Measurements from ENCODE around the gene APBA2. TPM values are rescaled to one million over a fixed set of nuclear protein-coding genes. Genes with fewer than 3 reads are reported as not detected.
A peak's percentile ranks its signal among the peaks of the same experiment; 100 is the strongest.

APBA2 gene
- total RNA-seq, 1 experiment from 2014 or later, result 0.31 TPM

DNA sequence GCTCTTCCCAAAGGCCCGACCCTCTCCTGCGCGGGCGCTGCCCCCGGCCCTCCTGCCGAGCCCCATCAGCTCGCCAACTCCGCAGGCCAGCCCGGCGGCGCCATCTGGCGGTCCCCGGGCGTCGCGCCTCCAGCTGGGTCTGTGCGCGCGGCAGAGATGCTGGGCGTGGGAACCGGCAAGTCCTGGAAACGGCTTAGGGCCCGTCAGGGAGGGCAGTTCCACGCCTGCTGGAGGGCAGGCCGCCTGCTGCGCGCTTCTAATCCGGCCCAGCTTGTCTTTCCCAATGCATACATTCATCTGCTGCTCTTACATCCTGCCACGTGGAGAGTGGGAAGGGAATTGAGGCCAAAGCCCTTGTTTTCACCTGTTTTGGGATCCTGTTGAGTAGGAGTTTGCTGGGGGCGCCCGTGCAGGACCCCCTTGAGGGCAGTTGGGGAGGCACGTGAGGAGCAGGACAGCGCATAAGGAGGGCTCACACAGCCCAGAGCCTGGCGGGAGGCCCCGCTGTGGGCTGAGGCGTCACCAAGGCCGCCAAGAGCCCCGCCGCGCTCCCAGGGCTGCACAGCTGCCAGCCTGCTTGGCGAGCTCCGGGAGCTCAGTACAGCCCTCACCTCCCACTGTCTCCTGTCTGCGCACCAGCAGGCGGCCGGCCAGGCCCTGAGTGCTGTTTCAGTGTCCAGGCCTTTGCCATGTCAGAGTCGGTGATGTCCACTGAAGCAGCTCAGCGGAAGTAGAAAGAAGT is 218.2 kb downstream of the APBA2 start:
- CTCF ChIA-PET, result interaction anchor here (0.6 to 1.3 kb wide), 4 partner anchors 9 to 187 kb away, joined by 3 to 5 read pairs (median 4); no protein-coding TSS in a partner anchor
- no peaks in the 10 kb centered on the region for H3K27me3 ChIP-seq (ENCODE audit: control insufficient read depth, insufficient read depth, low read length)
- DNase-seq (ENCODE audit: low read depth, low spot score), result no peak
- POLR2A ChIA-PET, result no interaction called here
- ATAC-seq, result peak; percentile 86
- no peaks in the 10 kb centered on the region for H3K9me3 ChIP-seq (ENCODE audit: control insufficient read depth, insufficient read depth, low read depth, low read length)
- peak overlapping the region in 1 of 2 experiments; percentile 14; a peak in 1 of 4 replicates for H3K4me3 ChIP-seq (ENCODE audit: low read depth in 2 of 2, low read length in 2 of 2)
- in situ Hi-C loops (cut with HindIII; ENCODE audit: low pct_unique_long_range_greater_than_20kb, low sequenced_read_pairs), result no loop called here
- intact Hi-C loops (cut with micrococcal nuclease; ENCODE audit: unreplicated experiment), result no loop called here
- TF ChIP-seq TCF7L2 (IDR thresholded peaks at IDR 0.05; ENCODE audit: low read depth, low read length) (no peak), POLR2AphosphoS5 (IDR thresholded peaks at IDR 0.05; ENCODE audit: low read depth, low read length) (no peak), SIN3A (IDR thresholded peaks at IDR 0.05; ENCODE audit: borderline replicate concordance, insufficient read depth, low read depth, low read length) (no peak)
- TF ChIP-seq, protein P1, sequence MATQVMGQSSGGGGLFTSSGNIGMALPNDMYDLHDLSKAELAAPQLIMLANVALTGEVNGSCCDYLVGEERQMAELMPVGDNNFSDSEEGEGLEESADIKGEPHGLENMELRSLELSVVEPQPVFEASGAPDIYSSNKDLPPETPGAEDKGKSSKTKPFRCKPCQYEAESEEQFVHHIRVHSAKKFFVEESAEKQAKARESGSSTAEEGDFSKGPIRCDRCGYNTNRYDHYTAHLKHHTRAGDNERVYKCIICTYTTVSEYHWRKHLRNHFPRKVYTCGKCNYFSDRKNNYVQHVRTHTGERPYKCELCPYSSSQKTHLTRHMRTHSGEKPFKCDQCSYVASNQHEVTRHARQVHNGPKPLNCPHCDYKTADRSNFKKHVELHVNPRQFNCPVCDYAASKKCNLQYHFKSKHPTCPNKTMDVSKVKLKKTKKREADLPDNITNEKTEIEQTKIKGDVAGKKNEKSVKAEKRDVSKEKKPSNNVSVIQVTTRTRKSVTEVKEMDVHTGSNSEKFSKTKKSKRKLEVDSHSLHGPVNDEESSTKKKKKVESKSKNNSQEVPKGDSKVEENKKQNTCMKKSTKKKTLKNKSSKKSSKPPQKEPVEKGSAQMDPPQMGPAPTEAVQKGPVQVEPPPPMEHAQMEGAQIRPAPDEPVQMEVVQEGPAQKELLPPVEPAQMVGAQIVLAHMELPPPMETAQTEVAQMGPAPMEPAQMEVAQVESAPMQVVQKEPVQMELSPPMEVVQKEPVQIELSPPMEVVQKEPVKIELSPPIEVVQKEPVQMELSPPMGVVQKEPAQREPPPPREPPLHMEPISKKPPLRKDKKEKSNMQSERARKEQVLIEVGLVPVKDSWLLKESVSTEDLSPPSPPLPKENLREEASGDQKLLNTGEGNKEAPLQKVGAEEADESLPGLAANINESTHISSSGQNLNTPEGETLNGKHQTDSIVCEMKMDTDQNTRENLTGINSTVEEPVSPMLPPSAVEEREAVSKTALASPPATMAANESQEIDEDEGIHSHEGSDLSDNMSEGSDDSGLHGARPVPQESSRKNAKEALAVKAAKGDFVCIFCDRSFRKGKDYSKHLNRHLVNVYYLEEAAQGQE (IDR thresholded peaks at IDR 0.05; ENCODE audit: insufficient read depth in 1 of 2, low read depth in 2 of 2, low read length in 1 of 2), result no peak
- TF ChIP-seq, protein P2, sequence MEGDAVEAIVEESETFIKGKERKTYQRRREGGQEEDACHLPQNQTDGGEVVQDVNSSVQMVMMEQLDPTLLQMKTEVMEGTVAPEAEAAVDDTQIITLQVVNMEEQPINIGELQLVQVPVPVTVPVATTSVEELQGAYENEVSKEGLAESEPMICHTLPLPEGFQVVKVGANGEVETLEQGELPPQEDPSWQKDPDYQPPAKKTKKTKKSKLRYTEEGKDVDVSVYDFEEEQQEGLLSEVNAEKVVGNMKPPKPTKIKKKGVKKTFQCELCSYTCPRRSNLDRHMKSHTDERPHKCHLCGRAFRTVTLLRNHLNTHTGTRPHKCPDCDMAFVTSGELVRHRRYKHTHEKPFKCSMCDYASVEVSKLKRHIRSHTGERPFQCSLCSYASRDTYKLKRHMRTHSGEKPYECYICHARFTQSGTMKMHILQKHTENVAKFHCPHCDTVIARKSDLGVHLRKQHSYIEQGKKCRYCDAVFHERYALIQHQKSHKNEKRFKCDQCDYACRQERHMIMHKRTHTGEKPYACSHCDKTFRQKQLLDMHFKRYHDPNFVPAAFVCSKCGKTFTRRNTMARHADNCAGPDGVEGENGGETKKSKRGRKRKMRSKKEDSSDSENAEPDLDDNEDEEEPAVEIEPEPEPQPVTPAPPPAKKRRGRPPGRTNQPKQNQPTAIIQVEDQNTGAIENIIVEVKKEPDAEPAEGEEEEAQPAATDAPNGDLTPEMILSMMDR (IDR thresholded peaks at IDR 0.05), result peak; percentile 89
- H3K36me3 ChIP-seq (ENCODE audit: control insufficient read depth, insufficient read depth, low read length), result no peaks in the 10 kb centered on the region
- BruUV-seq (replicated peaks), result no TSS peak
- no peaks in the 10 kb centered on the region for H3K4me1 ChIP-seq (ENCODE audit: control insufficient read depth, insufficient read depth, low read length)
- no peak overlapping the region for H3K27ac ChIP-seq (ENCODE audit: low read length)

DNA sequence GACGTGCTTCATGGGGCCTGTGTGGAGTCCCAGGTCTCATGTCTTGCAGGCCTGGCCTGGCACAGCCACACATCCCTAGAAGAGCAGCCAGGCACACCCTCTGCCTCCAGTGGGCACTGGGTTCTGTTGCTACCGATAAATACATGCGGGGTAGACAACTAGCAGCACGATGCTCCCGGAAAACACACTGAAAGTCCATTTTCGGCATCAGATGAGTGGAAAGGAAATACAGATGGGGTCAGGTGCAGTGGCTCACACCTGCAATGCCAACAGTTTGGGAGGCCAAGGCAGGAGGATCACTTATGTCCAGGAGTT is 218.7 kb downstream of the APBA2 start:
- ATAC-seq, result no peak
- no peaks in the 10 kb centered on the region for H3K4me1 ChIP-seq (ENCODE audit: control insufficient read depth, insufficient read depth, low read length)
- ChIA-PET POLR2A (no interaction called here), CTCF (interaction anchor here (0.6 to 1.1 kb wide), 2 partner anchors 13 to 188 kb away, joined by 3 read pairs; no protein-coding TSS in a partner anchor)
- H3K9me3 ChIP-seq (ENCODE audit: control insufficient read depth, insufficient read depth, low read depth, low read length), result no peaks in the 10 kb centered on the region
- in situ Hi-C loops (cut with HindIII; ENCODE audit: low pct_unique_long_range_greater_than_20kb, low sequenced_read_pairs) (no loop called here), intact Hi-C loops (cut with micrococcal nuclease; ENCODE audit: unreplicated experiment) (no loop called here)
- no peak overlapping the region for H3K27ac ChIP-seq (ENCODE audit: low read length)
- TF ChIP-seq POLR2AphosphoS5 (IDR thresholded peaks at IDR 0.05; ENCODE audit: low read depth, low read length) (no peak), SIN3A (IDR thresholded peaks at IDR 0.05; ENCODE audit: borderline replicate concordance, insufficient read depth, low read depth, low read length) (no peak), TCF7L2 (IDR thresholded peaks at IDR 0.05; ENCODE audit: low read depth, low read length) (no peak)
- TF ChIP-seq, protein P1 (IDR thresholded peaks at IDR 0.05; ENCODE audit: insufficient read depth in 1 of 2, low read depth in 2 of 2, low read length in 1 of 2), result no peak
- TF ChIP-seq, protein P2 (IDR thresholded peaks at IDR 0.05), result no peak
- no peaks in the 10 kb centered on the region for H3K27me3 ChIP-seq (ENCODE audit: control insufficient read depth, insufficient read depth, low read length)
- H3K36me3 ChIP-seq (ENCODE audit: control insufficient read depth, insufficient read depth, low read length), result no peaks in the 10 kb centered on the region
- DNase-seq (ENCODE audit: low read depth, low spot score), result no peak
- no TSS peak for BruUV-seq (replicated peaks)
- no peak overlapping the region for H3K4me3 ChIP-seq (ENCODE audit: low read depth in 2 of 2, low read length in 2 of 2)
